Ovary (tissue), 3 donors: ENCODE measurements around the gene BRD7.

Experiments used
- POLR2A ChIP-seq: fragments of 450-650 bp; IDR thresholded peaks from one replicate; pipeline ENCODE4 v1.6.1; 2017; ENCODE audit warnings: antibody characterized with exemption, mild to moderate bottlenecking, moderate library complexity
- TF ChIP-seq, protein P1 (sequence below), 3 donors: fragments of 450-650 bp in 2 of 3; fragments of 200-600 bp in 1 of 3; IDR thresholded peaks; one replicate each; pipeline versions ENCODE4 v1.5.1 to v1.8.0; 2016 to 2022; ENCODE audit warnings: antibody characterized with exemption in 3 of 3, mild to moderate bottlenecking in 1 of 3
- donor health status: DM: no; HTN: no; CAD: no.

DNA sequence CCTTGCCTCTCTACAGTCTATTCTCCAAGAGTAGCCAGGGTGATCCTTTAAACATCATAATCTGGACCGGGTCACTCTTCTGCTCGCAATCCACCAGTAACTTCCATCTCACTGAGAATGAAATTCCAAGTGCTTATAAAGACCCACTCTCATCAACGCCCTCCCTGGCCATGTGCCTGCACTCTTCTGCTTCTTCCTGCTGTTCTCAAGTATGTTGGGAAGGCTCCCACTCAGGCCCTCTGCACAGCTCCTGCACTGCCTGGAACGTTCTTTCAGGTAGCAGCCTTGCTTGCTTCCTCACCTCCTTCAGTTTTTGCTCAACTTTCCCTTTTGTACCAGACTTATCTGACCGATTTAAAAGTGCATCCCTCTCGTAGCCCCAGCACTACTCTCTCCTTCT is 44.4 kb downstream of the BRD7 start:
- TF ChIP-seq, protein P1, sequence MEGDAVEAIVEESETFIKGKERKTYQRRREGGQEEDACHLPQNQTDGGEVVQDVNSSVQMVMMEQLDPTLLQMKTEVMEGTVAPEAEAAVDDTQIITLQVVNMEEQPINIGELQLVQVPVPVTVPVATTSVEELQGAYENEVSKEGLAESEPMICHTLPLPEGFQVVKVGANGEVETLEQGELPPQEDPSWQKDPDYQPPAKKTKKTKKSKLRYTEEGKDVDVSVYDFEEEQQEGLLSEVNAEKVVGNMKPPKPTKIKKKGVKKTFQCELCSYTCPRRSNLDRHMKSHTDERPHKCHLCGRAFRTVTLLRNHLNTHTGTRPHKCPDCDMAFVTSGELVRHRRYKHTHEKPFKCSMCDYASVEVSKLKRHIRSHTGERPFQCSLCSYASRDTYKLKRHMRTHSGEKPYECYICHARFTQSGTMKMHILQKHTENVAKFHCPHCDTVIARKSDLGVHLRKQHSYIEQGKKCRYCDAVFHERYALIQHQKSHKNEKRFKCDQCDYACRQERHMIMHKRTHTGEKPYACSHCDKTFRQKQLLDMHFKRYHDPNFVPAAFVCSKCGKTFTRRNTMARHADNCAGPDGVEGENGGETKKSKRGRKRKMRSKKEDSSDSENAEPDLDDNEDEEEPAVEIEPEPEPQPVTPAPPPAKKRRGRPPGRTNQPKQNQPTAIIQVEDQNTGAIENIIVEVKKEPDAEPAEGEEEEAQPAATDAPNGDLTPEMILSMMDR (IDR thresholded peaks at IDR 0.05) = no peak
- no peak for TF ChIP-seq POLR2A
